Activated naive CD4-positive, alpha-beta T cell treated with anti-CD3 and anti-CD28 coated beads, Interleukin-2, amount 50 U/mL, for 24 hours (primary cell): ENCODE results near the gene CANT1.
"Not testable (repeated sequence)": the region's sequence is repeated elsewhere in the genome, so short reads cannot be mapped to it uniquely, and the experiment has no call there.

Experiments used
- H3K27ac Mint-ChIP-seq: one replicate; pipeline ENCODE4 v1.8.0; 2021; ENCODE audit warnings: mild to moderate bottlenecking, mixed read lengths
- H3K27me3 Mint-ChIP-seq: one replicate; pipeline ENCODE4 v1.8.0; 2021; ENCODE audit warnings: mixed read lengths
- H3K36me3 Mint-ChIP-seq: one replicate; pipeline ENCODE4 v1.8.0; 2021; ENCODE audit warnings: mixed read lengths
- H3K4me1 Mint-ChIP-seq: one replicate; pipeline ENCODE4 v1.8.0; 2021; ENCODE audit warnings: mixed read lengths
- H3K4me3 Mint-ChIP-seq: one replicate; pipeline ENCODE4 v1.8.0; 2021; ENCODE audit warnings: mild to moderate bottlenecking, mixed read lengths
- H3K9me3 Mint-ChIP-seq: one replicate; pipeline ENCODE4 v1.8.0; 2021; ENCODE audit warnings: mixed read lengths

CANT1 gene

GRCh38 chr17:79035686-79036085 lies 26.1 kb upstream of the CANT1 start:
- H3K27me3 Mint-ChIP-seq = no peaks in the 10 kb centered on the region
- no peaks in the 10 kb centered on the region for H3K4me1 Mint-ChIP-seq
- no peaks in the 10 kb centered on the region for H3K36me3 Mint-ChIP-seq
- H3K4me3 Mint-ChIP-seq = no peak overlapping the region
- H3K9me3 Mint-ChIP-seq = no peaks in the 10 kb centered on the region
- H3K27ac Mint-ChIP-seq = no peak overlapping the region

- no peaks in the 10 kb centered on the region for H3K27me3 Mint-ChIP-seq
- H3K27ac Mint-ChIP-seq = no peak overlapping the region
- H3K4me1 Mint-ChIP-seq = no peaks in the 10 kb centered on the region
These were observed 25.4 kb upstream of the CANT1 start for GRCh38 chr17:79034931-79035485.

DNA sequence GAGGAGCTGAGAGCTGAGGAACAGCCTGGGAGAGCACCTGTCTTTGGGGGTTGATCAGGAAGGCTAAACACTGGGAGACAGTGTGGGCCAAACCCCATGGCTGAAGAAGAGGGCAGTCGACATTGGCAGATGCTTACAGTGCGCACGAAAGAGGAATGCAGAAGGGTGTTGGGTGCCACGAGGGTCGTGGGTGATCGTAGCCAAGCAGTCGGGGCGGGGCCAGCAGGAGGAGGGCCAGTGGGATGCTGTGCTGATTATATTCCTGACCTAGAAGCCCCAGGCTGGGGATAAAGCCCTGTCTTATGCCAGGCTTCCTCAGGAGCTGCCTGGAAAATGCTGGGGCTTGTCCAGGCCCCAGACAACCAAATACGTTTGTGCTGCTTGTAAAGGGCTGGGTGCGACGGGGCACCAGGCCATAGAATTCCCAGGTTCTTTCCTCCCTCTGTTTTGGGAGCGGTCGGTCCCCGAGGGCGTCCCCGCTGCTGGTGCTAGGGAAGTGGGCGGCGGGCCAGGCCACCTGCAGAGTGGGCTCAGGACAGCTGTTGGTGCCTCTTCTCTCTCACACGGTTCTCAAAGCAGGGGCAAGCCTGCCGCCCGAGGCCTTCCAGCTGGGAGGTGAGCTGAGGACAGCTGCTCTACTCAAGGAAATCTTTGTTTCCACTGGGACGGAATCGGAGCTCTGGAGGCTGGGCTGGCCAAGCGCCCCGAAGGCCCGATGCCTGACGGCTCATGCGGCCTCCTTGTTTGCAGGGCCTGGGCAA lies 24.4 kb upstream of the CANT1 start:
- Mint-ChIP-seq H3K27ac (no peak overlapping the region), H3K27me3 (no peaks in the 10 kb centered on the region), H3K9me3 (no peaks in the 10 kb centered on the region), H3K4me3 (no peak overlapping the region), H3K4me1 (no peaks in the 10 kb centered on the region), H3K36me3 (no peaks in the 10 kb centered on the region)

More at GRCh38 chr17:79034931-79035485, 25.4 kb upstream of the CANT1 start:
- H3K4me3 Mint-ChIP-seq = no peak overlapping the region
- H3K9me3 Mint-ChIP-seq = no peaks in the 10 kb centered on the region
- H3K36me3 Mint-ChIP-seq = no peaks in the 10 kb centered on the region

DNA sequence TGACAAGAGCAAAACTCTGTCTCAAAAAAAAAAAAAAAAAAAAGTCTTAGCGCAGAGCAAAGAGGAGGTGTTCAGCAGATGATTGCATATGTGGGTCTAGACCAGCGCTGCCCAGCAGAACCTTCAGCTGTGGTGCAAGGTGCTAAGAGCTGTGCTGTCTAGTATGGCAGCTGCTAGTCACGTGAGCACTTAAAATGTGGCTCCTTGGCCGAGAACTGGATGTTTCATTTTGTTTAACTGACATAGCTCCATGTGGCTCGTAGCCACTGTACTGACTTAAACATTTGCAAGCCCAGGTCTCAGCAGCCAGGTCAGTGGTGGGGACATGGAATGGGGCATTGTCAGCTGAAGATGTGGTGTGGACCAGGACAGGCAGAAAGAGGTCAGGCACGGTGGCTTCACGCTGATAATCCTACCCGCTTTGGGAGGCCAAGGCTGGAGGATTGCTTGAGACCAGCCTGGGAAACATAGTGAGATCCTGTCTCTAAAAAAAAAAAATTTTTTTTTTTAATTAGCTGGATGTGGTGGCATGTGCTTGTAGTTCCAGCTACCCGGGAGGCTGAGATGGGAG lies 23.6 kb upstream of the CANT1 start:
- H3K27ac Mint-ChIP-seq = no peak overlapping the region
- no peak overlapping the region for H3K4me3 Mint-ChIP-seq
- H3K27me3 Mint-ChIP-seq = no peaks in the 10 kb centered on the region
- H3K9me3 Mint-ChIP-seq = no peaks in the 10 kb centered on the region
- no peaks in the 10 kb centered on the region for H3K4me1 Mint-ChIP-seq
- no peaks in the 10 kb centered on the region for H3K36me3 Mint-ChIP-seq

DNA sequence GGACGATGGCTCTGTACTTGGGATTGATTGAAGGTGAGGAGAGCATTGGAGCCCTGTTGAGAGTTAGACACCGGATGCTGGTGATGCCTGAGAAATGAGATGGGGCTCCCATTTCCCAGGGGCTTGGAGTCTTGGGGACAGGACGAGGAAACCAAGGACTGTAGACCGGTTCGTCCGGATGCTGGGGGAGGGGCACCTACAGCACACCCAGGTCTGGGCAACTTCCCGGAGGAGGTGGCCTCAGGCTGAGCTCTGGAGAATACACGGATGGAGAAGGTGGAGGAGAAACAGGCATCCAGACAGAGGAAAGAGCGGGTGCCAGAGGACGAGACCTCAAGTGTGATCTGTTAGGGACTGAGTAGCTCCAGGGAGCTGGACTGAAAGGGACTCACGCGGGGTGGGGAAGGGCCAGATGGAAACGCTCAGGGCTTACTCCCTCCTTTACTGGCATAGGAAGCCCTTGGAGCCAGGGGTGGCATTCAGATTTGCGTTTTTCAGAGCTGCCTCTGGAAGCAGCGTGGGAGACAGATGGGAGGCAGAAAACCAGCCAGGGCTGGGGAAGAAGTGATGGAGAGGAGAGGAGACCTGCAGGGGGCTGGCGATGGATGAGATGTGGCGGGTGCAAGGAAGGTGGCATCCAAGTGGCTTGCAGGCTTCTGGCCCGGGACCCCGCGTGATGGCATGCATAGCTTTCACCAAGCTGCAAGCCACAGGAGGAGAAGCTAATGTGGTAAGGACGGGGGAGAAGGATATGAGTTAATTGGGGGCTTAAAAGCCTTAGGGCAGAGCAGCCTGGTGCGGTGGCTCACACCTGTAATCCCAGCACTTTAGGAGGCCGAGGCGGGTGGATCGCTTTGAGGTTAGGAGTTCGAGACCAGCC lies 22.7 kb upstream of the CANT1 start:
- no peaks in the 10 kb centered on the region for H3K9me3 Mint-ChIP-seq
- no peak overlapping the region for H3K27ac Mint-ChIP-seq
- H3K27me3 Mint-ChIP-seq = no peaks in the 10 kb centered on the region
- H3K4me3 Mint-ChIP-seq = no peak overlapping the region
- H3K36me3 Mint-ChIP-seq = no peaks in the 10 kb centered on the region
- H3K4me1 Mint-ChIP-seq = no peaks in the 10 kb centered on the region

GRCh38 chr17:79030636-79031035 lies 21.1 kb upstream of the CANT1 start:
- not testable (repeated sequence) for H3K27ac Mint-ChIP-seq, H3K9me3 Mint-ChIP-seq, H3K27me3 Mint-ChIP-seq

GRCh38 chr17:79029327-79030009 lies 19.9 kb upstream of the CANT1 start:
- Mint-ChIP-seq H3K4me3 (no peak overlapping the region), H3K4me1 (peaks cover 9% of the 10 kb centered on the region), H3K27me3 (peaks cover 3% of the 10 kb centered on the region), H3K9me3 (no peaks in the 10 kb centered on the region), H3K27ac (no peak overlapping the region), H3K36me3 (no peaks in the 10 kb centered on the region)

More at GRCh38 chr17:79030636-79031035, 21.1 kb upstream of the CANT1 start:
- H3K36me3 Mint-ChIP-seq, H3K4me1 Mint-ChIP-seq, H3K4me3 Mint-ChIP-seq: not testable (repeated sequence)

- peaks cover 3% of the 10 kb centered on the region for H3K27me3 Mint-ChIP-seq
- no peak overlapping the region for H3K27ac Mint-ChIP-seq
- no peaks in the 10 kb centered on the region for H3K36me3 Mint-ChIP-seq
These were observed 19.1 kb upstream of the CANT1 start for GRCh38 chr17:79028496-79029326.

GRCh38 chr17:79027925-79028491 lies 18.4 kb upstream of the CANT1 start:
- Mint-ChIP-seq H3K27me3 (peaks cover 3% of the 10 kb centered on the region), H3K36me3 (no peaks in the 10 kb centered on the region), H3K9me3 (no peaks in the 10 kb centered on the region), H3K4me3 (no peak overlapping the region), H3K27ac (no peak overlapping the region), H3K4me1 (peaks cover 12% of the 10 kb centered on the region)

More at GRCh38 chr17:79028496-79029326, 19.1 kb upstream of the CANT1 start:
- no peaks in the 10 kb centered on the region for H3K9me3 Mint-ChIP-seq
- H3K4me1 Mint-ChIP-seq = peaks cover 12% of the 10 kb centered on the region
- H3K4me3 Mint-ChIP-seq = no peak overlapping the region

- Mint-ChIP-seq H3K27me3 (peaks cover 3% of the 10 kb centered on the region), H3K9me3 (no peaks in the 10 kb centered on the region), H3K4me3 (no peak overlapping the region), H3K4me1 (peaks cover 12% of the 10 kb centered on the region), H3K27ac (no peak overlapping the region), H3K36me3 (no peaks in the 10 kb centered on the region)
These were observed 17.8 kb upstream of the CANT1 start for GRCh38 chr17:79027274-79027924.

GRCh38 chr17:79026376-79027273 lies 17.1 kb upstream of the CANT1 start:
- H3K27me3 Mint-ChIP-seq = peaks cover 3% of the 10 kb centered on the region

GRCh38 chr17:79024901-79025737 lies 15.6 kb upstream of the CANT1 start:
- Mint-ChIP-seq H3K9me3 (no peaks in the 10 kb centered on the region), H3K4me1 (peaks cover 12% of the 10 kb centered on the region), H3K36me3 (no peaks in the 10 kb centered on the region), H3K27ac (no peak overlapping the region), H3K4me3 (peak overlapping the region; percentile 90), H3K27me3 (peaks cover 3% of the 10 kb centered on the region)

More at GRCh38 chr17:79026376-79027273, 17.1 kb upstream of the CANT1 start:
- Mint-ChIP-seq H3K4me1 (peaks cover 12% of the 10 kb centered on the region), H3K27ac (no peak overlapping the region), H3K4me3 (no peak overlapping the region), H3K36me3 (no peaks in the 10 kb centered on the region), H3K9me3 (no peaks in the 10 kb centered on the region)
